Astrocyte (in vitro differentiated cells and primary cell): ENCODE data around the gene MEGF6. TPM values are rescaled to one million over a fixed set of nuclear protein-coding genes. Genes with fewer than 3 reads are reported as not detected.
A peak's percentile ranks its signal among the peaks of the same experiment; 100 is the strongest.

ENCODE experiments used
- DNase-seq: peaks from one replicate; pipeline ENCODE4 v3.0.0-alpha.2; 2010; ENCODE audit warnings: low read depth
- FAIRE-seq: peaks from 2 replicates; lab custom pipeline; 2011; peaks lifted over from hg19 to GRCh38; lab: Jason Lieb, UNC
- H2AFZ ChIP-seq: 2 replicates; pipeline ENCODE4 v1.6.0; 2012; ENCODE audit warnings: low read depth, low read length, inconsistent platforms
- H3K27ac ChIP-seq: 2 replicates; pipeline ENCODE4 v1.5.1; 2011; ENCODE audit warnings: low read depth, low read length, inconsistent platforms
- H3K27me3 ChIP-seq: 2 replicates; pipeline ENCODE4 v1.6.0; 2011; ENCODE audit warnings: low read length, inconsistent platforms; ENCODE audit not compliant: insufficient read depth
- H3K36me3 ChIP-seq: 2 replicates; pipeline ENCODE4 v1.5.1; 2011; ENCODE audit warnings: low read length, inconsistent platforms; ENCODE audit not compliant: insufficient read depth
- H3K4me1 ChIP-seq: 2 replicates; pipeline ENCODE4 v1.5.1; 2011; ENCODE audit warnings: low read length, inconsistent platforms; ENCODE audit not compliant: insufficient read depth
- H3K4me2 ChIP-seq: 2 replicates; pipeline ENCODE4 v1.6.0; 2012; ENCODE audit warnings: low read length, inconsistent platforms
- H3K4me3 ChIP-seq: 2 replicates; pipeline ENCODE4 v1.5.1; 2011; ENCODE audit warnings: low read depth, mild to moderate bottlenecking, low read length, inconsistent platforms; ENCODE audit not compliant: insufficient read depth
- H3K79me2 ChIP-seq: 2 replicates; pipeline ENCODE4 v1.6.0; 2012; ENCODE audit warnings: mild to moderate bottlenecking, low read length, inconsistent platforms; ENCODE audit not compliant: insufficient read depth
- H3K9ac ChIP-seq: 2 replicates; pipeline ENCODE4 v1.6.0; 2012; ENCODE audit warnings: mild to moderate bottlenecking, low read length, inconsistent platforms
- H3K9me3 ChIP-seq: 2 replicates; pipeline ENCODE4 v1.5.1; 2012; ENCODE audit warnings: low read depth, mild to moderate bottlenecking, low read length, inconsistent platforms; ENCODE audit not compliant: insufficient read depth
- H4K20me1 ChIP-seq: 2 replicates; pipeline ENCODE4 v1.6.0; 2012; ENCODE audit warnings: low read length, inconsistent platforms; ENCODE audit not compliant: insufficient read depth
- H3K27ac Mint-ChIP-seq: one replicate; pipeline ENCODE4 v1.8.0; 2021; ENCODE audit warnings: mild to moderate bottlenecking, mixed read lengths; ENCODE audit not compliant: unreplicated experiment
- H3K27me3 Mint-ChIP-seq: one replicate; pipeline ENCODE4 v1.8.0; 2021; ENCODE audit warnings: low read depth, mixed read lengths; ENCODE audit not compliant: unreplicated experiment
- H3K36me3 Mint-ChIP-seq: one replicate; pipeline ENCODE4 v1.8.0; 2021; ENCODE audit warnings: low read depth, mixed read lengths; ENCODE audit not compliant: unreplicated experiment
- H3K4me1 Mint-ChIP-seq: one replicate; pipeline ENCODE4 v1.8.0; 2021; ENCODE audit warnings: low read depth, mixed read lengths; ENCODE audit not compliant: unreplicated experiment
- H3K4me3 Mint-ChIP-seq: one replicate; pipeline ENCODE4 v1.8.0; 2021; ENCODE audit warnings: mild to moderate bottlenecking, moderate library complexity, mixed read lengths; ENCODE audit not compliant: unreplicated experiment
- H3K9me3 Mint-ChIP-seq: one replicate; pipeline ENCODE4 v1.8.0; 2021; ENCODE audit warnings: mild to moderate bottlenecking, mixed read lengths; ENCODE audit not compliant: unreplicated experiment
- EZH2 ChIP-seq: IDR thresholded peaks from 2 replicates; pipeline ENCODE4 v1.6.1; 2012; ENCODE audit warnings: mild to moderate bottlenecking, low read length, inconsistent platforms; ENCODE audit not compliant: insufficient read depth
- total RNA-seq: library from RNA; stranded (reverse); gene quantifications from 2 replicates; pipeline ENCODE4 v1.2.1, GENCODE V29; 2021
- TF ChIP-seq, protein P1 (sequence below): IDR thresholded peaks from 2 replicates; pipeline ENCODE4 v1.5.1; 2011; ENCODE audit warnings: low read depth, mild to moderate bottlenecking, inconsistent platforms, low read length, moderate library complexity; ENCODE audit not compliant: insufficient read depth

The MEGF6 gene
- total RNA-seq, 1 donor from 2014 or later, result 14.8 TPM

- Histone ChIP-seq H3K9me3 (no peaks in the 10 kb centered on the region), H3K4me1 (peaks cover 14% of the 10 kb centered on the region), H3K4me2 (no peak overlapping the region), H3K36me3 (no peaks in the 10 kb centered on the region), H4K20me1 (peaks cover 17% of the 10 kb centered on the region), H3K79me2 (peaks cover 11% of the 10 kb centered on the region), H2AFZ (no peak overlapping the region), H3K27me3 (peaks cover 4% of the 10 kb centered on the region), H3K27ac (no peak overlapping the region), H3K4me3 (no peak overlapping the region), H3K9ac (no peak overlapping the region)
- H3K9me3 Mint-ChIP-seq, result no peaks in the 10 kb centered on the region
- no peak for TF ChIP-seq EZH2
- TF ChIP-seq, protein P1, sequence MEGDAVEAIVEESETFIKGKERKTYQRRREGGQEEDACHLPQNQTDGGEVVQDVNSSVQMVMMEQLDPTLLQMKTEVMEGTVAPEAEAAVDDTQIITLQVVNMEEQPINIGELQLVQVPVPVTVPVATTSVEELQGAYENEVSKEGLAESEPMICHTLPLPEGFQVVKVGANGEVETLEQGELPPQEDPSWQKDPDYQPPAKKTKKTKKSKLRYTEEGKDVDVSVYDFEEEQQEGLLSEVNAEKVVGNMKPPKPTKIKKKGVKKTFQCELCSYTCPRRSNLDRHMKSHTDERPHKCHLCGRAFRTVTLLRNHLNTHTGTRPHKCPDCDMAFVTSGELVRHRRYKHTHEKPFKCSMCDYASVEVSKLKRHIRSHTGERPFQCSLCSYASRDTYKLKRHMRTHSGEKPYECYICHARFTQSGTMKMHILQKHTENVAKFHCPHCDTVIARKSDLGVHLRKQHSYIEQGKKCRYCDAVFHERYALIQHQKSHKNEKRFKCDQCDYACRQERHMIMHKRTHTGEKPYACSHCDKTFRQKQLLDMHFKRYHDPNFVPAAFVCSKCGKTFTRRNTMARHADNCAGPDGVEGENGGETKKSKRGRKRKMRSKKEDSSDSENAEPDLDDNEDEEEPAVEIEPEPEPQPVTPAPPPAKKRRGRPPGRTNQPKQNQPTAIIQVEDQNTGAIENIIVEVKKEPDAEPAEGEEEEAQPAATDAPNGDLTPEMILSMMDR, result no peak
- DNase-seq (no peak), FAIRE-seq (no peak)
- H3K27me3 Mint-ChIP-seq, result peaks cover 23% of the 10 kb centered on the region
- peaks cover 2% of the 10 kb centered on the region for H3K36me3 Mint-ChIP-seq
- peaks cover 4% of the 10 kb centered on the region for H3K4me1 Mint-ChIP-seq
- H3K27ac Mint-ChIP-seq, result no peak overlapping the region
- no peak overlapping the region for H3K4me3 Mint-ChIP-seq
Measured at GRCh38 chr1:3620708-3621107, 9.4 kb upstream of the MEGF6 start.

- DNase-seq, result peak; percentile 57
- H3K9ac ChIP-seq, result no peak overlapping the region
- no peak overlapping the region for H2AFZ ChIP-seq
- no peak overlapping the region for H3K4me3 ChIP-seq
- H3K9me3 Mint-ChIP-seq, result no peaks in the 10 kb centered on the region
- no peak for FAIRE-seq
- H3K27me3 ChIP-seq, result peaks cover 4% of the 10 kb centered on the region
- no peaks in the 10 kb centered on the region for H3K9me3 ChIP-seq
- peaks cover 14% of the 10 kb centered on the region for H3K4me1 ChIP-seq
- peaks cover 2% of the 10 kb centered on the region for H3K36me3 Mint-ChIP-seq
- peaks cover 11% of the 10 kb centered on the region for H3K4me1 Mint-ChIP-seq
- no peak overlapping the region for H3K4me2 ChIP-seq
- peaks cover 29% of the 10 kb centered on the region for H3K27me3 Mint-ChIP-seq
- no peak for TF ChIP-seq EZH2
- TF ChIP-seq, protein P1, result peak; percentile 75
- no peak overlapping the region for H3K27ac ChIP-seq
- H3K27ac Mint-ChIP-seq, result no peak overlapping the region
- H4K20me1 ChIP-seq, result peaks cover 16% of the 10 kb centered on the region
- H3K36me3 ChIP-seq, result no peaks in the 10 kb centered on the region
- H3K79me2 ChIP-seq, result peaks cover 6% of the 10 kb centered on the region
- H3K4me3 Mint-ChIP-seq, result no peak overlapping the region
Measured at GRCh38 chr1:3618881-3619671, 7.8 kb upstream of the MEGF6 start.

- Histone ChIP-seq H3K9me3 (no peaks in the 10 kb centered on the region), H3K79me2 (peaks cover 4% of the 10 kb centered on the region), H3K36me3 (no peaks in the 10 kb centered on the region), H2AFZ (no peak overlapping the region), H4K20me1 (peaks cover 13% of the 10 kb centered on the region), H3K27ac (no peak overlapping the region), H3K4me2 (no peak overlapping the region), H3K9ac (no peak overlapping the region), H3K27me3 (peaks cover 4% of the 10 kb centered on the region), H3K4me3 (no peak overlapping the region), H3K4me1 (peaks cover 14% of the 10 kb centered on the region)
- no peaks in the 10 kb centered on the region for H3K9me3 Mint-ChIP-seq
- no peak overlapping the region for H3K4me3 Mint-ChIP-seq
- peaks cover 2% of the 10 kb centered on the region for H3K36me3 Mint-ChIP-seq
- no peak for FAIRE-seq
- H3K4me1 Mint-ChIP-seq, result peaks cover 12% of the 10 kb centered on the region
- no peak for DNase-seq
- TF ChIP-seq, protein P1, result no peak
- TF ChIP-seq EZH2, result no peak
- H3K27me3 Mint-ChIP-seq, result peaks cover 29% of the 10 kb centered on the region
- H3K27ac Mint-ChIP-seq, result no peak overlapping the region
Measured at GRCh38 chr1:3618531-3618880, 7.2 kb upstream of the MEGF6 start.
